ENCODE measurements around the gene NPVF.
A peak's percentile ranks its signal among the peaks of the same experiment; 100 is the strongest.

NPVF gene, protein sequence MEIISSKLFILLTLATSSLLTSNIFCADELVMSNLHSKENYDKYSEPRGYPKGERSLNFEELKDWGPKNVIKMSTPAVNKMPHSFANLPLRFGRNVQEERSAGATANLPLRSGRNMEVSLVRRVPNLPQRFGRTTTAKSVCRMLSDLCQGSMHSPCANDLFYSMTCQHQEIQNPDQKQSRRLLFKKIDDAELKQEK

GRCh38 chr7:25228386-25228785 lies at the start of gene NPVF:
Gene NPVF (minus strand): TSS chr7:25228486. CDS start chr7:25228439, 47 bp downstream.
- no peak for DNase-seq

DNA sequence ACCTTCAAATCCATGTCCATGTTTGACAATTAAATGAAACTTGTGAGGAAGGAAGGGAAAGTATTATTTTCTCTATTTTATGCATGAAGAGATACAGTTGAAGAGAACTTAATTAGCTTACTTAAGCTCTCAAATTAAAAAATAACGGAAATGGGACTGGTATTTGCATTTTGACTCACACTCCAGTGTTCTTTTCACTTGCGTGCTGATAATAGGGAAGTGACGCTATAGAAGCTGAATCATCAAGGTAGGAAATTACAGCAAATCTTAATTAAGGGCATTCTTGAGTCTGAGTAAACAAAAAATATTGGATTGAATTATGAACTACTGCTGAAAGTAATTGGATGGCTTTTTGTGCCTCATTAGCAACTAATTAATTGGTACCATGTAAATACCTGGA lies 44.0 kb upstream of the NPVF start:
- DNase-seq: no peak

DNA sequence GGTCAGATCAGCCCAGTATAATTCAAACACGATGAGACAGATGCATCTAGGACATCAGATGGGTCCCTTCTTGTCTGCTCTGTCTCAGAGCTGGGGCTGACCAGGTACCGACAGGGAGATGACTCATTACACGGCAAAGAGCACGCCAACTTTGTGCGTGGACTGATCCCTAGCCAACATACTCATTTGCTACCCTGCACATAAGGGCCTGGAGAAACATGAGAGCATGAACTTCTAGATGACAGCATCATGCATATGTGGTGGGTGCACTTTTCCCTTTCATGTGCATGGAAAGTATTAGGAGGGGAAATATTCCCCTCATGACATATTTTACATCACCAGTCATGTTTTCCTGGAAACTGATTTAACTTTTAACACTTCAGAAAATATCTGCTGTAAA lies 35.1 kb upstream of the NPVF start:
- no peak for DNase-seq

DNA sequence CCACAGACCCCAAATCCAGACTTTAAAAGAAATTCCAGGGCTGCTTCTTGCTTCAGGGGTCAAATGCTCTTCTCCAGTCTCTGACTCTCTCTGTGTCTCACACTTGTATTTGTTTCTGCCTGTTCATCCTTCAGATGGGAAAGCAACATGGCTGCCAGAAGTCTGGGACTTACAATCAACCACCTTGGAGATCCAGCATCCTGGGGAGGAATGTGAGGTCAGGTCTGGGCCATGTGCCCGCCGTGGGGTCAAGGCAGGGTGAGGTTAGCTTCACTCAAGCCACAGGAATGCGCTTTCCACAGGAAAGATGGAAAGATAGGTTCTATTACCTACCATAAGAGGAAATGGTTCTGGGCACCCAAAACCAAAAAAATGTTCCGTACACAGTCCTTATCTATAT lies 34.3 kb upstream of the NPVF start:
- DNase-seq: no peak

GRCh38 chr7:25261545-25262140 lies 33.4 kb upstream of the NPVF start:
- no peak for DNase-seq

- DNase-seq: peak; percentile 21
Measured at GRCh38 chr7:25260862-25261494, 32.7 kb upstream of the NPVF start.

DNA sequence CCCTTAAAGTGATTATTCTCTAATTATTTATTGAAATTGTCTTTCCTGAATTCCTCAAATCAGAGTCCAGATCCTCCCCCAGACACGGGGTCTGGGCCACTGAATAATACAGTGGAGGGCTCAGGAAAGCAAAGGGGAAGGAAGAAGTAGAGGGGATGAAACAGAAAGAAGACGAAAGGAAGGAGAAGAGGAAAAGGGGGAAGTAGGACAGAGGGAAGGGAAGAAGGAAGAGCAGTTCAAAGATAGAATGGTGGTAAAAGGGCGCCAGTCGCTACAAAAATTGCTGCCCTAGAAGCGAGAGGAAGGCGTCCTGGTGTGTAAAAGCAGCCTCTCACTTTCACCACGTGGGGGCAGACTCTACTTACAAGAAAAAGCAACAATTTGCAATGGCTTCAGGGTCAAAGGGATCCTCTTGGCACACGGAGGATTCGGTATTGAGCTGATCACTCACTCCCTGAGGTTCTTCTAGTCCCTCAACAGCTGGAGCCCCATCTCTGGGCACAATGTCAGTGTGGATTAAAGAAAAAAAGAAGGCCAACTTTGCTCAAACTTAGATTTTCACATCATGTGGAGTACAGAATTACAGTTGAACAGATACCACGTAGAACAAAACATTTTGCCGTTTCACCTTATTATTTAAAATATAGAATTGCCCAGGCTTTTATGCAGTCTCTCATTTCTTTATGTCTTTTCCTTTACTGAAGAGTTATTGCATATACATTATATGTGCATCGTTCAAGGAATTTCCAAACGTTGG lies 31.4 kb upstream of the NPVF start:
- DNase-seq: peak; percentile 77

- no peak for DNase-seq
Measured at GRCh38 chr7:25256333-25256819, 28.1 kb upstream of the NPVF start.

- DNase-seq: no peak
Measured at GRCh38 chr7:25255611-25256332, 27.5 kb upstream of the NPVF start.

DNA sequence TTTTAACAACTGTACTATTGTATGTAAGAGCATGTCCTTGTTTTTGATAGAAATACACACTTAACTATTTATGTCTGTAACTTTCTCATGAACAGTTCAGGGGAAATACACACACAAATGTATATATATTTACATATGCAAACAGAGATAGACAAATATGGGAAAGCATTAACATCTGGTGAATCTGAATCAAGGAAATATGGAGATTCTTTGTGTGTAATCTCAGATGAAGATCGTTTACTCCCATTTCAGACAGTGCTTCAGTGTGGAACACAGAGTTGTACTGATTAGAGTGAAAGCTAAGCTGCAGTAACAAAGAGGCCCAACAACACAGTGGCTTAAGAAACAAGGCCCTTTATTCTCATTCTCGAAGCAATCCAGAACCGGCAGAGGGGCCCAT lies 26.3 kb upstream of the NPVF start:
- DNase-seq: no peak

DNA sequence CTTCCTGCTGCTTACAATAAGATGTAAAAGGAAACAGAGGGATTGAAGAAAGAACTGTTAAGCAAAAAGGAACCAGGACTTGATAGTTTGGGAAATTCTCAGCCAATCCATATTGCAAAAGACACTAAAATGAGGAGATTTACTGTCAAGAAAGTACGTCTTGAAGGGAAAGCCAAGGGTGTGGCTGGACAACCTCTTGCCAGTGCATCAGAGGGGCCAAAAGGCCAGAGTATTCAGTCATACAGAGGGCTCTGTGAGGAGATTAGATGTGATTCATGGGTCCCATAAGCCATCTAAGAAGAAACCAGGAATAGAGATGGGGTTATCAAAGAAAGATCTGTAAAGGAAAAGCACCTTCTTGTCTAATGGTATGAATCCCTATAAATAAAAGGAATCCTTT lies 25.4 kb upstream of the NPVF start:
- DNase-seq: no peak

GRCh38 chr7:25250386-25250785 lies 22.1 kb upstream of the NPVF start:
- DNase-seq: no peak

DNA sequence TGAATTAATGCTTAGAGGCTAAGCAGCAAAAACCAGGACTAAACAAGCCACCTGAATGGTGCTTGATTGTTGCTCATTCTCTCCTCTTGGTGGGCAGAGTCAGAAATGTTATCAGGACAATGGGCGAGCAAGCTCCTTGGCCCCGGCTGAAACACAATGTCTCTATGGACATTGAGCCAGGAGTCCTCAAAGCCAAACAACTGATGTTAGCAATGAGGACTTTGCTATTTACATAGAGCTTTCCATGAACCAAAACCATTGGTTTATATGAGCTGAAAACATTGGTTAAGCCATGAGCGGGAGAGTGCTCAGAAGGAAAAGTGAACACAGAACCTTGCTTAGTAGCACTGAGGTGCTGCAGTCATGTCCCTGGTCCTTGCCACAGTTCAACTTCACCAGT lies 21.5 kb upstream of the NPVF start:
- no peak for DNase-seq

- no peak for DNase-seq
Measured at GRCh38 chr7:25246306-25246705, 18.0 kb upstream of the NPVF start.

- DNase-seq: no peak
Measured at GRCh38 chr7:25244254-25245033, 16.2 kb upstream of the NPVF start.

DNA sequence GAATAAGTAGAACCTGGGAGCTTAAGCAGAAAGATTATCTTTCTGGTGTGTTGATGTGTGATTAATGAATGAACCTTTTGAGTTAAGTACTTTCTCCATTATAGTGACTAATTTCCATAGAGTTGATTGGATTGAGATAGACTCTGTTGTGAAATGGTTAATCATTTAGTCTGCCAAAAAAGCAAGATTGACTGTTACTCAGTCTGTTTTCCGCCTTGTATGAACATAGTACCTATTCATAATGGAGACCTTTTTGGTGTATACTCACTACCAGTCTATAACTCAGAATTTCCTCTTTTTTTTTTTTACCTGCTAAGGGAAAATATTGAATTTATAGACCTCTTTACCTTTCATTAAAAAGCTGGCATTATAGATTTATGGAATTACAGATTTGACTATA lies 14.4 kb upstream of the NPVF start:
- DNase-seq: no peak

DNA sequence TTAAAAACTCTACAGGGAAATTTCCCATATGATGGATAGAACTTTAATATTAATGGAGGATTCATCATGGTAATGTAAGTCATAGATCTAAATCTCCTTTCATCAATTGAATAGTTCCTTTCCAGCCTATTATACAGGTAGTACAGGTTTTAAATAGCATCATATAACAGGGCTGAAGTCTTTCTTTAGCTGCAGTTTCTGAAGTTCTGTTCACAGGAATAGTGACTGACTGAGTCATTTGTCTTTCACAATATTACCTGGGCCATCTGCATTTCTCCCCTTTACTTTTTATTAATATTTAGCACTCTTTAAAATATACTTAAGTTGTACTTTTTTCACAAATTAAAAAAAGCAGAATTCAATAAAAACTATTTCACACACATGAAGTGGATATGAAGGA lies 12.6 kb upstream of the NPVF start:
- DNase-seq: no peak

GRCh38 chr7:25240340-25240739 lies 12.1 kb upstream of the NPVF start:
- no peak for DNase-seq

DNA sequence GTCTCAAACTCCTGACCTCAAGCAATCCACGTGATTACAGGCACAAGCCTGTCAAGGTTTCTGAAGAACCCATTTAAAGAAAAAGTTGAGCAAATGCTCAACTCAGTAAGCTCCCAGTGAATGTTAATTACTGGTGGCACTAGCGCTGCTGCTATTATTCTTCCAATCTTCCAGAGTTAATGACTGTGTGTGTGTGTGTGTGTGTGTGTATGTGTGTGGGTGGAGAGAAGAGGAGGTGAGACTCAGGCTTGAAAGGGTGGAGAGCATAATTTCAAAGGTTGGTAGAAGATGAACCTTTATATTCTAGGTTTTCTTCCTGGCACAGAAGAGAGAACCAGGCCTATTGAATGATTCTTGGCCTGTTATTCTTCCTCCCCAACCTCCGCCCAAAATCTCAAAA lies 11.6 kb upstream of the NPVF start:
- no peak for DNase-seq

- no peak for DNase-seq
Measured at GRCh38 chr7:25238066-25238725, 9.9 kb upstream of the NPVF start.

- DNase-seq: no peak
Measured at GRCh38 chr7:25235471-25235870, 7.2 kb upstream of the NPVF start.

- no peak for DNase-seq
Measured at GRCh38 chr7:25234336-25234735, 6.0 kb upstream of the NPVF start.
